ENCODE data around the gene DNAH11. TPM values are rescaled to one million over a fixed set of nuclear protein-coding genes. Genes with fewer than 3 reads are reported as not detected.

DNAH11 gene
- total RNA-seq, 1 donor from 2014 or later: 0.22 TPM

DNA sequence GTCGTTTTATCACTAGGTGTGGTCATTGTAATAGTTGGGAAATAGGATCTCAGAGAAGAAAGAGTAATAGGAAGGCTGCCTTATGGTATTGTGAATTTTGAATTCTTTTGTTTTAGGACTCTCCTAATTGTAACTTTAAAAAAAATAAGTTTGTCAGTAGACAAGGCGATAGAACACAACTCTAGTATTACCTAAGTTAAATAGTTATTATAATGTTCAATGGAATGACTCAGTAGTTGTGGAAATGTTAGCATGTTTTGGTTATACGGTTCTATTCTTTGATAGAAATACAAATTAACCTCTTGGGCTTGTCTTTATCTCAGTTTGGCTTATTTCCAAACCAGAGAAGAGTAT lies 1.4 kb downstream of the DNAH11 start:
- peak overlapping the region; percentile 88 for H3K4me3 Mint-ChIP-seq (ENCODE audit: unreplicated experiment)
- no peak overlapping the region for H3K27ac Mint-ChIP-seq (ENCODE audit: unreplicated experiment)
- H3K36me3 Mint-ChIP-seq (ENCODE audit: unreplicated experiment): no peaks in the 10 kb centered on the region
- peaks cover 2% of the 10 kb centered on the region for H3K4me1 Mint-ChIP-seq (ENCODE audit: low read depth, unreplicated experiment)
- H3K27me3 Mint-ChIP-seq (ENCODE audit: unreplicated experiment): no peaks in the 10 kb centered on the region
- no peak for DNase-seq
- TF ChIP-seq, protein P1, sequence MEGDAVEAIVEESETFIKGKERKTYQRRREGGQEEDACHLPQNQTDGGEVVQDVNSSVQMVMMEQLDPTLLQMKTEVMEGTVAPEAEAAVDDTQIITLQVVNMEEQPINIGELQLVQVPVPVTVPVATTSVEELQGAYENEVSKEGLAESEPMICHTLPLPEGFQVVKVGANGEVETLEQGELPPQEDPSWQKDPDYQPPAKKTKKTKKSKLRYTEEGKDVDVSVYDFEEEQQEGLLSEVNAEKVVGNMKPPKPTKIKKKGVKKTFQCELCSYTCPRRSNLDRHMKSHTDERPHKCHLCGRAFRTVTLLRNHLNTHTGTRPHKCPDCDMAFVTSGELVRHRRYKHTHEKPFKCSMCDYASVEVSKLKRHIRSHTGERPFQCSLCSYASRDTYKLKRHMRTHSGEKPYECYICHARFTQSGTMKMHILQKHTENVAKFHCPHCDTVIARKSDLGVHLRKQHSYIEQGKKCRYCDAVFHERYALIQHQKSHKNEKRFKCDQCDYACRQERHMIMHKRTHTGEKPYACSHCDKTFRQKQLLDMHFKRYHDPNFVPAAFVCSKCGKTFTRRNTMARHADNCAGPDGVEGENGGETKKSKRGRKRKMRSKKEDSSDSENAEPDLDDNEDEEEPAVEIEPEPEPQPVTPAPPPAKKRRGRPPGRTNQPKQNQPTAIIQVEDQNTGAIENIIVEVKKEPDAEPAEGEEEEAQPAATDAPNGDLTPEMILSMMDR (IDR thresholded peaks at IDR 0.05; ENCODE audit: partially characterized antibody, unreplicated experiment): no peak
- H3K9me3 Mint-ChIP-seq (ENCODE audit: unreplicated experiment): peaks cover 2% of the 10 kb centered on the region

DNA sequence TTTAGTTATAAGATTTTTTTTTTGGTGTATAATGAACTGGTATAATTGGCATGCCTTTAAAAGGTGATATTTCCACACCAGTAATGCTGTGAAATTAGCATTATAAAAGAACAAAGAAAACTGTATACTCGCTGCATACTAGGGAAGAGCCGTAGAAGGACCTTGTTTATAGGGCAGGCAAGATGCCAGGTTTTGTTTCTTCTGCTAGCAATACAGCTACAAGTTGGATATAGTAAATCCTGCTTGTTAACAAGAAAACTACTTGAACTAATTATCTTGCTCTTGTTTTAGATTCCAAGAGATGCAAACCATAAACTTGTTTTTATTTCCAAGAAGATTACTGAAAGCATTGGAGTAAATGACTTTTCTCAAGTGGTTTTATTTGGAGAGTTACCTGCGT lies 1.9 kb downstream of the DNAH11 start:
- Mint-ChIP-seq H3K4me1 (ENCODE audit: low read depth, unreplicated experiment) (peaks cover 2% of the 10 kb centered on the region), H3K36me3 (ENCODE audit: unreplicated experiment) (no peaks in the 10 kb centered on the region), H3K27me3 (ENCODE audit: unreplicated experiment) (no peaks in the 10 kb centered on the region), H3K27ac (ENCODE audit: unreplicated experiment) (no peak overlapping the region), H3K9me3 (ENCODE audit: unreplicated experiment) (peaks cover 2% of the 10 kb centered on the region), H3K4me3 (ENCODE audit: unreplicated experiment) (no peak overlapping the region)
- TF ChIP-seq, protein P1 (IDR thresholded peaks at IDR 0.05; ENCODE audit: partially characterized antibody, unreplicated experiment): no peak
- no peak for DNase-seq

- no peak overlapping the region for H3K27ac Mint-ChIP-seq (ENCODE audit: unreplicated experiment)
- H3K9me3 Mint-ChIP-seq (ENCODE audit: unreplicated experiment): peaks cover 2% of the 10 kb centered on the region
- H3K4me1 Mint-ChIP-seq (ENCODE audit: low read depth, unreplicated experiment): peaks cover 7% of the 10 kb centered on the region
- TF ChIP-seq, protein P1 (IDR thresholded peaks at IDR 0.05; ENCODE audit: partially characterized antibody, unreplicated experiment): no peak
- H3K36me3 Mint-ChIP-seq (ENCODE audit: unreplicated experiment): no peaks in the 10 kb centered on the region
- no peak overlapping the region for H3K4me3 Mint-ChIP-seq (ENCODE audit: unreplicated experiment)
- H3K27me3 Mint-ChIP-seq (ENCODE audit: unreplicated experiment): no peaks in the 10 kb centered on the region
- DNase-seq: no peak
Measured at GRCh38 chr7:21547501-21547900, 4.7 kb downstream of the DNAH11 start.

DNA sequence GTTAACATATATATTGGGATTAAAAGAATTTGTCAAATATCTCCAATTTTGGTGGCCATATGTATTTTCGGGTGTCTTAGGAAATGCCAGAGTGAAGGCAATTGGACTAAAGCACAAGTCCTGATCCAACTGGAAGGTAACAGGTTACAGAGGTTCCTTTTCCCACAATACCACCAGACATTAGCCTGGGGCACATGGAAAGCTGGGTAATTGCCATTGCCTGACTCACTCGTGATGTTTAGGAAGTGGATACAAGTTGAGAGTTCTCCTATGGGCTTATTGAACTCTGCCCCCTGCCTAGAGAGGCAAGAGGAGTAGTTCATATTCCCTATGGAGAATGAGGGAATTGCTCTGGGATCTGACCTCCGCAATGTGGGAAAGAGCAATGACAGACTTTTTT lies 5.7 kb downstream of the DNAH11 start:
- Mint-ChIP-seq H3K4me3 (ENCODE audit: unreplicated experiment) (no peak overlapping the region), H3K4me1 (ENCODE audit: low read depth, unreplicated experiment) (peaks cover 7% of the 10 kb centered on the region), H3K27ac (ENCODE audit: unreplicated experiment) (no peak overlapping the region), H3K27me3 (ENCODE audit: unreplicated experiment) (no peaks in the 10 kb centered on the region), H3K9me3 (ENCODE audit: unreplicated experiment) (peaks cover 2% of the 10 kb centered on the region), H3K36me3 (ENCODE audit: unreplicated experiment) (peaks cover 1% of the 10 kb centered on the region)
- TF ChIP-seq, protein P1 (IDR thresholded peaks at IDR 0.05; ENCODE audit: partially characterized antibody, unreplicated experiment): no peak
- no peak for DNase-seq

DNA sequence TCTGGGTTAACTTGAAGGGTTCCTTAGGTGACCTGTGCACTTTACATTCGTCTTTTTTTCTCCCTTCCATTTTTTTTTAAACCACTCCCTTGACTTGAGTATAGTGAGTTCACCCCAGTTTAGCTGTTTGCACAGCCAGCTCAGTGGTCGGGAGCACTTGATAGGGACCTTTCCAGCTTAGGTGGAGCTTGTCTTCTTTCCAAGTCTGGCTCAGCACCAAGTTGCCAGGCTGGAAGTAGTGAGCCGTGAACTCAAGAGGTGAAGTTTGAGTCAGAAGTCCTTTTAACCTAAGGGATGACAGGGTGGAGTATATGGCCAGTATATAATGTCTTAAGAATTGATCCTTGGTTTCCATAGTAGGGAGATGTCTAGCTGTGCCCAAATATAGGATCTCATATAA lies 7.2 kb downstream of the DNAH11 start:
- TF ChIP-seq, protein P1 (IDR thresholded peaks at IDR 0.05; ENCODE audit: partially characterized antibody, unreplicated experiment): no peak
- Mint-ChIP-seq H3K27ac (ENCODE audit: unreplicated experiment) (no peak overlapping the region), H3K36me3 (ENCODE audit: unreplicated experiment) (peaks cover 5% of the 10 kb centered on the region), H3K4me3 (ENCODE audit: unreplicated experiment) (no peak overlapping the region), H3K27me3 (ENCODE audit: unreplicated experiment) (no peaks in the 10 kb centered on the region), H3K4me1 (ENCODE audit: low read depth, unreplicated experiment) (peaks cover 5% of the 10 kb centered on the region), H3K9me3 (ENCODE audit: unreplicated experiment) (no peaks in the 10 kb centered on the region)
- no peak for DNase-seq

Measured in glutamatergic neuron (in vitro differentiated cells).